Measurements from ENCODE around the gene CHCHD6.

GRCh38 chr3:126832933-126833332 lies 128.9 kb downstream of the CHCHD6 start:
- no peak for TF ChIP-seq RAD21 (IDR thresholded peaks at IDR 0.05)
- TF ChIP-seq, protein P1, sequence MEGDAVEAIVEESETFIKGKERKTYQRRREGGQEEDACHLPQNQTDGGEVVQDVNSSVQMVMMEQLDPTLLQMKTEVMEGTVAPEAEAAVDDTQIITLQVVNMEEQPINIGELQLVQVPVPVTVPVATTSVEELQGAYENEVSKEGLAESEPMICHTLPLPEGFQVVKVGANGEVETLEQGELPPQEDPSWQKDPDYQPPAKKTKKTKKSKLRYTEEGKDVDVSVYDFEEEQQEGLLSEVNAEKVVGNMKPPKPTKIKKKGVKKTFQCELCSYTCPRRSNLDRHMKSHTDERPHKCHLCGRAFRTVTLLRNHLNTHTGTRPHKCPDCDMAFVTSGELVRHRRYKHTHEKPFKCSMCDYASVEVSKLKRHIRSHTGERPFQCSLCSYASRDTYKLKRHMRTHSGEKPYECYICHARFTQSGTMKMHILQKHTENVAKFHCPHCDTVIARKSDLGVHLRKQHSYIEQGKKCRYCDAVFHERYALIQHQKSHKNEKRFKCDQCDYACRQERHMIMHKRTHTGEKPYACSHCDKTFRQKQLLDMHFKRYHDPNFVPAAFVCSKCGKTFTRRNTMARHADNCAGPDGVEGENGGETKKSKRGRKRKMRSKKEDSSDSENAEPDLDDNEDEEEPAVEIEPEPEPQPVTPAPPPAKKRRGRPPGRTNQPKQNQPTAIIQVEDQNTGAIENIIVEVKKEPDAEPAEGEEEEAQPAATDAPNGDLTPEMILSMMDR (IDR thresholded peaks at IDR 0.05; ENCODE audit: low read depth, low read length, missing input control) = no peak
- no peak for TF ChIP-seq FOXA1 (IDR thresholded peaks at IDR 0.05)

Data from liver (tissue), 3 donors.